Esophagus (tissue), 2 donors: ENCODE measurements around the gene B9D1. TPM values are rescaled to one million over a fixed set of nuclear protein-coding genes. Genes with fewer than 3 reads are reported as not detected.
"Not testable (repeated sequence)": the region's sequence is repeated elsewhere in the genome, so short reads cannot be mapped to it uniquely, and the experiment has no call there.

Experiments
- H3K27ac ChIP-seq, 2 donors: one replicate each; pipeline ENCODE4 v1.5.1; 2013; ENCODE audit warnings: low read depth in 2 of 2, mild to moderate bottlenecking in 2 of 2, inconsistent platforms in 1 of 2, low read length in 1 of 2, moderate library complexity in 1 of 2
- H3K27me3 ChIP-seq, 2 donors: one replicate each; pipeline ENCODE4 v1.6.1; 2013; ENCODE audit warnings: low read length in 2 of 2, control low read depth in 1 of 2, mild to moderate bottlenecking in 1 of 2; ENCODE audit not compliant: insufficient read depth in 2 of 2, control insufficient read depth in 1 of 2
- H3K36me3 ChIP-seq, 2 donors: one replicate each; pipeline ENCODE4 v1.6.1; 2013; ENCODE audit warnings: low read length in 1 of 2; ENCODE audit not compliant: control insufficient read depth in 2 of 2, insufficient read depth in 2 of 2
- H3K4me1 ChIP-seq, 2 donors: one replicate each; pipeline ENCODE4 v1.6.1; 2013; ENCODE audit warnings: low read length in 1 of 2; ENCODE audit not compliant: control insufficient read depth in 2 of 2, insufficient read depth in 2 of 2
- H3K4me3 ChIP-seq, 2 donors: one replicate each; pipeline ENCODE4 v1.5.1; 2013; ENCODE audit warnings: low read length in 2 of 2, mild to moderate bottlenecking in 2 of 2, low read depth in 1 of 2, moderate library complexity in 1 of 2
- H3K9me3 ChIP-seq, 2 donors: one replicate each; pipeline ENCODE4 v1.6.1; 2013; ENCODE audit warnings: mild to moderate bottlenecking in 2 of 2, low read depth in 1 of 2, low read length in 1 of 2, moderate library complexity in 1 of 2; ENCODE audit not compliant: control insufficient read depth in 2 of 2, insufficient read depth in 1 of 2
- WGBS, 2 donors: extraction: QIAGEN DNeasy Blood & Tissue Kit; methylation state at CpG; one replicate each; pipeline ENCODE4 v1.1.7; 2013; 5-methylcytosine and 5-hydroxymethylcytosine counted together
- polyA plus RNA-seq, 2 donors: library from polyadenylated mRNA; stranded (reverse); fragments of 200-250 nt; gene quantifications; one replicate each; pipeline ENCODE4 v1.2.3, GENCODE V29; 2013
- donor health status: healthy with polysubstance abuse.
- donor health status: Bipolar disorder and iron deficiency.

Gene B9D1
- polyA plus RNA-seq, 2 donors: 8.2 to 11.5 TPM

GRCh38 chr17:19361944-19362276 lies 613 bp downstream of the B9D1 start:
- WGBS, 2 donors: 16% methylated on average over 16 of the region's 16 CpGs
- Histone ChIP-seq H3K27me3 (no peaks in the 10 kb centered on the region), H3K4me3 (peak overlapping the region; percentile 63 to 67), H3K27ac (no peak overlapping the region), H3K9me3 (no peaks in the 10 kb centered on the region), H3K36me3 (no peaks in the 10 kb centered on the region), H3K4me1 (peaks cover 0 to 2% of the 10 kb centered on the region in 2 donors)

- no peaks in the 10 kb centered on the region for H3K36me3 ChIP-seq
- no peaks in the 10 kb centered on the region for H3K9me3 ChIP-seq
- peak overlapping the region in 1 of 2 donors; percentile 8 for H3K27ac ChIP-seq
- no peak overlapping the region for H3K4me3 ChIP-seq
- H3K4me1 ChIP-seq: peaks cover 0 to 2% of the 10 kb centered on the region in 2 donors
- WGBS, 2 donors: 74 to 76% methylated on average over 6 of the region's 6 CpGs
- no peaks in the 10 kb centered on the region for H3K27me3 ChIP-seq
Measured at GRCh38 chr17:19361326-19361725, 1.2 kb downstream of the B9D1 start.

GRCh38 chr17:19360772-19361171 lies 1.8 kb downstream of the B9D1 start:
- Histone ChIP-seq H3K4me1 (peaks cover 0 to 2% of the 10 kb centered on the region in 2 donors), H3K27me3 (no peaks in the 10 kb centered on the region), H3K36me3 (no peaks in the 10 kb centered on the region), H3K9me3 (no peaks in the 10 kb centered on the region), H3K4me3 (no peak overlapping the region), H3K27ac (no peak overlapping the region)
- 91 to 93% methylated on average over 8 of the region's 8 CpGs for WGBS, 2 donors

- Histone ChIP-seq H3K27ac (no peak overlapping the region), H3K9me3 (no peaks in the 10 kb centered on the region), H3K36me3 (no peaks in the 10 kb centered on the region), H3K27me3 (no peaks in the 10 kb centered on the region), H3K4me3 (no peak overlapping the region), H3K4me1 (peaks cover 0 to 2% of the 10 kb centered on the region in 2 donors)
- 94 to 99% methylated on average over 5 of the region's 5 CpGs for WGBS, 2 donors
Measured at GRCh38 chr17:19359856-19360255, 2.7 kb downstream of the B9D1 start.

- H3K27me3 ChIP-seq: no peaks in the 10 kb centered on the region
- no peak overlapping the region for H3K4me3 ChIP-seq
- WGBS, 2 donors: 77 to 85% methylated on average over 7 of the region's 7 CpGs
- no peaks in the 10 kb centered on the region for H3K4me1 ChIP-seq
- H3K9me3 ChIP-seq: no peaks in the 10 kb centered on the region
- no peaks in the 10 kb centered on the region for H3K36me3 ChIP-seq
- H3K27ac ChIP-seq: no peak overlapping the region
Measured at GRCh38 chr17:19359151-19359550, 3.4 kb downstream of the B9D1 start.

GRCh38 chr17:19357761-19358160 lies 4.8 kb downstream of the B9D1 start:
- no peaks in the 10 kb centered on the region for H3K27me3 ChIP-seq
- H3K27ac ChIP-seq: no peak overlapping the region
- H3K4me1 ChIP-seq: no peaks in the 10 kb centered on the region
- H3K9me3 ChIP-seq: no peaks in the 10 kb centered on the region
- WGBS, 2 donors: 82% methylated on average over 7 of the region's 7 CpGs
- no peak overlapping the region for H3K4me3 ChIP-seq
- H3K36me3 ChIP-seq: no peaks in the 10 kb centered on the region

- Histone ChIP-seq H3K4me3 (no peak overlapping the region), H3K27ac (peak overlapping the region in 1 of 2 donors; percentile 0), H3K27me3 (no peaks in the 10 kb centered on the region), H3K4me1 (no peaks in the 10 kb centered on the region), H3K9me3 (no peaks in the 10 kb centered on the region), H3K36me3 (no peaks in the 10 kb centered on the region)
- 76% methylated on average over 7 of the region's 7 CpGs for WGBS, 2 donors
Measured at GRCh38 chr17:19357351-19357750, 5.2 kb downstream of the B9D1 start.

GRCh38 chr17:19354748-19355147 lies 7.8 kb downstream of the B9D1 start:
- no peaks in the 10 kb centered on the region for H3K4me1 ChIP-seq
- no peaks in the 10 kb centered on the region for H3K27me3 ChIP-seq
- H3K4me3 ChIP-seq: no peak overlapping the region
- H3K9me3 ChIP-seq: no peaks in the 10 kb centered on the region
- H3K36me3 ChIP-seq: no peaks in the 10 kb centered on the region
- WGBS, 2 donors: 72 to 80% methylated on average over 6 of the region's 6 CpGs
- no peak overlapping the region for H3K27ac ChIP-seq

- H3K36me3 ChIP-seq: not testable (repeated sequence)
- WGBS, 2 donors: 94 to 95% methylated on average over 11 of the region's 11 CpGs
Measured at GRCh38 chr17:19353401-19353800, 9.1 kb downstream of the B9D1 start.

GRCh38 chr17:19348806-19349205 lies 13.7 kb downstream of the B9D1 start:
- peaks cover 8 to 35% of the 10 kb centered on the region in 2 donors for H3K4me1 ChIP-seq
- no peaks in the 10 kb centered on the region for H3K9me3 ChIP-seq
- H3K27me3 ChIP-seq: no peaks in the 10 kb centered on the region
- H3K36me3 ChIP-seq: no peaks in the 10 kb centered on the region
- peak overlapping the region; percentile 84 to 92 for H3K27ac ChIP-seq
- H3K4me3 ChIP-seq: no peak overlapping the region
- 95% methylated on average over 9 of the region's 9 CpGs for WGBS, 2 donors

More at GRCh38 chr17:19353401-19353800, 9.1 kb downstream of the B9D1 start:
- H3K9me3 ChIP-seq, H3K4me3 ChIP-seq, H3K4me1 ChIP-seq, H3K27ac ChIP-seq, H3K27me3 ChIP-seq: not testable (repeated sequence)
